ENCODE data around the gene CPZ.

The CPZ gene

DNA sequence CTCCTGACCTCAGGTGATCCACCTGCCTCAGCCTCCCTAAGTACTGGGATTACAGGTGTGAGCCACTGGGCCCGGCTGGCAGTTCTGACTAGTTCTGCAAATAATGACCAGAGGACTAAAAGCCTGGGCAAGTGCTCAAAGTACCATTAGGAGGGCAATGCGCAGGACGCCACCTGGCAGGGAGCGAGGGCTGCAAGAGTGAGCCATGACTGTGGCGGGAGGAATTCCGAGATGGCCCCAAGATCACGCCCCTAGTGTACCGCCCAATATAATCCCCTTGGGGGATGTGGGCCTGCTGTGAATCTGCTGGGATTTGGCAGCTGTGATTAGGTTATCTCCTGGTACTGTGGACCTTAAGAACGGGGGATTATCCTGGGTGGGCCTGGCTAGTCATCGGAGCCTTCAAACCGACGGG lies 38.6 kb upstream of the CPZ start:
- Histone ChIP-seq H3K9me2 (replicated peaks; ENCODE audit: insufficient read depth, low read length) (no peaks in the 10 kb centered on the region), H3F3A (ENCODE audit: insufficient read depth, low read length) (no peaks in the 10 kb centered on the region), H3K9ac (ENCODE audit: low read length) (no peak overlapping the region), H3K36me3 (replicated peaks; ENCODE audit: insufficient read depth, low read length) (no peaks in the 10 kb centered on the region), H4K20me1 (ENCODE audit: insufficient read depth, low read length) (no peaks in the 10 kb centered on the region), H3K4me3 (ENCODE audit: low read length) (no peak overlapping the region), H3K27me3 (replicated peaks; ENCODE audit: insufficient read depth, low read length) (peaks cover 31% of the 10 kb centered on the region), H3K9me3 (replicated peaks; ENCODE audit: insufficient read depth, low read length) (no peaks in the 10 kb centered on the region), H2AFZ (ENCODE audit: low read length) (no peak overlapping the region), H3K4me1 (ENCODE audit: low read length) (0 out of 2 replicates have a peak, but pooled peaks cover 3% of the 10 kb centered on the region), H3K79me2 (ENCODE audit: low read length) (no peaks in the 10 kb centered on the region), H3K27ac (ENCODE audit: low read length) (no peak overlapping the region), H3K4me2 (ENCODE audit: low read depth, low read length) (no peak overlapping the region)
- no peak for DNase-seq
- no peak for TF ChIP-seq EZH2phosphoT487 (IDR thresholded peaks at IDR 0.05; ENCODE audit: low read length)

DNA sequence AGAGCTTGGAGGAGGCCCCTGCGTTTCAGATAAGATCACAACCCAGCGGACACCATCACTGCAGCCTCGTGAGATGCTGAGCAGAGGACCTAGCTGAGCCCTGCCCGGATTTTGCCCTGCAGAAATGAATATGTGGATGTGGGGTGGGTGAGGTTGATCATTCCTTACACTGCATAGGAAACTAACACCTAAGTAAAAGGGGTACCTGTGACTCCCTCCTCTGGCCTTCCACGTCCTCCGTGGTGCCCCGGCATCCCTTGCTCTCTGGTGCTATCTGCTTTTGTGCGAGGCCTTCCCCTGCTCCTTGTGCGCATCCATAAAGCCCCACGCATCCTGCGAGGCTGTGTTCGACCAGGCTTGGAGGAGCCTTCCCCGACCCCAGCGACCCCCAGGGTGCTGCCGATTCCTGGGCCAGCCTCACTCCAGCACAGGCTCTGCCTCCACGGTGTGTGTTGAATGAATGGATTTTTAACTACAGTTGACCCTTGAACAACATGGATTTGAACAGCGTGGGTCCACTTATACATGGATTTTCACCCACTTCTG lies 37.9 kb upstream of the CPZ start:
- Histone ChIP-seq H3K27me3 (replicated peaks; ENCODE audit: insufficient read depth, low read length) (peaks cover 30% of the 10 kb centered on the region), H3K4me2 (ENCODE audit: low read depth, low read length) (no peak overlapping the region), H3K27ac (ENCODE audit: low read length) (no peak overlapping the region), H3K9ac (ENCODE audit: low read length) (no peak overlapping the region), H2AFZ (ENCODE audit: low read length) (no peak overlapping the region), H3K4me1 (ENCODE audit: low read length) (0 out of 2 replicates have a peak, but pooled peaks cover 3% of the 10 kb centered on the region), H3K79me2 (ENCODE audit: low read length) (no peaks in the 10 kb centered on the region), H3K36me3 (replicated peaks; ENCODE audit: insufficient read depth, low read length) (no peaks in the 10 kb centered on the region), H3F3A (ENCODE audit: insufficient read depth, low read length) (no peaks in the 10 kb centered on the region), H4K20me1 (ENCODE audit: insufficient read depth, low read length) (no peaks in the 10 kb centered on the region), H3K9me3 (replicated peaks; ENCODE audit: insufficient read depth, low read length) (no peaks in the 10 kb centered on the region), H3K9me2 (replicated peaks; ENCODE audit: insufficient read depth, low read length) (no peaks in the 10 kb centered on the region), H3K4me3 (ENCODE audit: low read length) (no peak overlapping the region)
- TF ChIP-seq EZH2phosphoT487 (IDR thresholded peaks at IDR 0.05; ENCODE audit: low read length) (no peak), CTCF (IDR thresholded peaks at IDR 0.05; ENCODE audit: low read length) (no peak), EZH2 (optimal IDR thresholded peaks at IDR 0.05; ENCODE audit: low read depth, low read length) (no peak)
- DNase-seq, result no peak

DNA sequence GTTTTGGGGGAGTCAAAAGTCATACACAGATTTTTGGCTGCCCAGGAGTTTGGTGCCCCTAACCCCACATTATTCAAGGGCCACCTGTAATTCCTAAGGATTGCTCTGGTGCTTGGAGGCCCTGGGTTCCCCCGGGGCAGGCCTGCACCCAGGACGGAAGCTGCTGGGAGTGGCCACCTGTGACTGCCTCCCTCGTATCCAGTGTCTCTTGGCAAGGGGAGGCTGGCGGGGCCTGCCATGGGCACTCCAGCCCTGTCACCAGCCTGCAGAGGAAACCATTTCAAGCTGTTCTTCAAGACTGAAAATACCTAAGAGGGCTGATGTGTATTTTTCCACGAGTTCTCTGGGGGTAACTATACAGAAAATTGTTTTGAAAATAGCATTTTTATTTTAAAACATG lies 36.8 kb upstream of the CPZ start:
- TF ChIP-seq EZH2phosphoT487 (IDR thresholded peaks at IDR 0.05; ENCODE audit: low read length) (no peak), CTCF (IDR thresholded peaks at IDR 0.05; ENCODE audit: low read length) (no peak), EZH2 (optimal IDR thresholded peaks at IDR 0.05; ENCODE audit: low read depth, low read length) (no peak)

DNA sequence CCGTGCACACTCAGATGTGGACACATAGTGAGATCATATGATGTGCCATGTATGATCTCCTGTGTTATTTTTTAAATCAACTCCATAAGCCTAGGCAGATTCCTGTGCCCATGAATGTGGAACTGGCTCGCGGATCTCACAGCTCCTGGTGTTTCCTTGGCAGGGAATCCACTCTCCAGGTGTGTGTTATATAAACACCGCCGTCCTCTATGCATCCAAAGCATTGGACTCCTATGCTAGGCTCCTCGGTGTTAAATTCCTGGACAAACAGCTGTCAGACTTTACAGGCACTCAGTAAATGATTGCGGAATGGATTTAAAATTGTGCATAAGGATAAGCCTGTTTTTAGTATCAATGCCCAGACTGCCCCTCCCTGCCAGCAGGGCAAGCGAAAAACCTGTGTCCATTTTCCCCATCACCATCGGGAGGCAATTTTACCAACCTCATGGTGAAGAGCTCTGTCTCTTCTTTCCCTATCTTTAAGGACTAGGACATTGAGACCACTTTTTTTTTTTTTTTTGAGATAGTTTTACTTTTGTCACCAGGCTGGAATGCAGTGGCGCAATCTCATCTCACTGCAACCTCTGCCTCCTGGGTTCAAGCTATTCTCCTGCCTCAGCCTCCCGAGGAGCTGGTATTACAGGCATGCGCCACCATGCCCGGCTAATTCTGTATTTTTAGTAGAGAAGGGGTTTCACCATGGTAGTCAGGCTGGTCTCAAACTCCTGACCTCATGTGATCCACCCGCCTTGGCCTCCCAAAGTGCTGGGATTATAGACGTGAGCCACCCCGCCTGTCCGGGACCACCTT lies 36.0 kb upstream of the CPZ start:
- Histone ChIP-seq H2AFZ (ENCODE audit: low read length) (no peak overlapping the region), H4K20me1 (ENCODE audit: insufficient read depth, low read length) (no peaks in the 10 kb centered on the region), H3K79me2 (ENCODE audit: low read length) (no peaks in the 10 kb centered on the region), H3K27ac (ENCODE audit: low read length) (no peak overlapping the region), H3K9ac (ENCODE audit: low read length) (no peak overlapping the region), H3K9me3 (replicated peaks; ENCODE audit: insufficient read depth, low read length) (no peaks in the 10 kb centered on the region), H3F3A (ENCODE audit: insufficient read depth, low read length) (no peaks in the 10 kb centered on the region), H3K36me3 (replicated peaks; ENCODE audit: insufficient read depth, low read length) (no peaks in the 10 kb centered on the region), H3K9me2 (replicated peaks; ENCODE audit: insufficient read depth, low read length) (no peaks in the 10 kb centered on the region), H3K4me3 (ENCODE audit: low read length) (no peak overlapping the region), H3K4me2 (ENCODE audit: low read depth, low read length) (no peak overlapping the region), H3K4me1 (ENCODE audit: low read length) (peaks cover 21% of the 10 kb centered on the region), H3K27me3 (replicated peaks; ENCODE audit: insufficient read depth, low read length) (peaks cover 15% of the 10 kb centered on the region; the same call in 1 of the 2 replicates)
- TF ChIP-seq CTCF (IDR thresholded peaks at IDR 0.05; ENCODE audit: low read length) (no peak), EZH2 (optimal IDR thresholded peaks at IDR 0.05; ENCODE audit: low read depth, low read length) (no peak), EZH2phosphoT487 (IDR thresholded peaks at IDR 0.05; ENCODE audit: low read length) (no peak)
- DNase-seq, result no peak

More for the DNA sequence above, 36.8 kb upstream of the CPZ start:
- Histone ChIP-seq H3K4me2 (ENCODE audit: low read depth, low read length) (no peak overlapping the region), H3K4me1 (ENCODE audit: low read length) (peaks cover 12% of the 10 kb centered on the region), H3K9me2 (replicated peaks; ENCODE audit: insufficient read depth, low read length) (no peaks in the 10 kb centered on the region), H3K79me2 (ENCODE audit: low read length) (no peaks in the 10 kb centered on the region), H3K27ac (ENCODE audit: low read length) (no peak overlapping the region), H3K9ac (ENCODE audit: low read length) (no peak overlapping the region), H3K27me3 (replicated peaks; ENCODE audit: insufficient read depth, low read length) (peaks cover 19% of the 10 kb centered on the region; the same call in 1 of the 2 replicates), H3K9me3 (replicated peaks; ENCODE audit: insufficient read depth, low read length) (no peaks in the 10 kb centered on the region), H3K4me3 (ENCODE audit: low read length) (no peak overlapping the region), H3K36me3 (replicated peaks; ENCODE audit: insufficient read depth, low read length) (no peaks in the 10 kb centered on the region), H2AFZ (ENCODE audit: low read length) (no peak overlapping the region), H4K20me1 (ENCODE audit: insufficient read depth, low read length) (no peaks in the 10 kb centered on the region), H3F3A (ENCODE audit: insufficient read depth, low read length) (no peaks in the 10 kb centered on the region)
- DNase-seq, result no peak
